ENCODE data around the gene FRMPD3. TPM values are rescaled to one million over a fixed set of nuclear protein-coding genes. Genes with fewer than 3 reads are reported as not detected.
A peak's percentile ranks its signal among the peaks of the same experiment; 100 is the strongest.
"Not testable (repeated sequence)": the region's sequence is repeated elsewhere in the genome, so short reads cannot be mapped to it uniquely, and the experiment has no call there.

The FRMPD3 gene
- total RNA-seq, 2 experiments from 2014 or later: not detected

GRCh38 chrX:107452581-107452980 lies 3.1 kb downstream of the FRMPD3 start:
- peaks cover 55% of the 10 kb centered on the region for H3K27me3 Mint-ChIP-seq
- DNase-seq (no peak), ATAC-seq (no peak)
- H3K4me3 Mint-ChIP-seq: no peak overlapping the region
- CTCF ChIA-PET: interaction anchor here (1.1 kb wide), 1 partner anchor 328 kb away, joined by 4 read pairs; no protein-coding TSS in a partner anchor
- no peaks in the 10 kb centered on the region for H3K36me3 Mint-ChIP-seq
- peaks cover 16% of the 10 kb centered on the region for H3K4me1 Mint-ChIP-seq
- no peaks in the 10 kb centered on the region for H3K9me3 Mint-ChIP-seq (ENCODE audit: low read depth)
- no peak overlapping the region for H3K27ac Mint-ChIP-seq

- no peaks in the 10 kb centered on the region for H3K36me3 Mint-ChIP-seq
- DNase-seq: peak; percentile 60
These were observed 4.8 kb downstream of the FRMPD3 start for GRCh38 chrX:107454302-107454701.

GRCh38 chrX:107457289-107457688 lies 7.8 kb downstream of the FRMPD3 start:
- no peaks in the 10 kb centered on the region for H3K9me3 Mint-ChIP-seq (ENCODE audit: low read depth)
- no peaks in the 10 kb centered on the region for H3K4me1 Mint-ChIP-seq
- CTCF ChIA-PET: no interaction called here
- DNase-seq: no peak
- no peak overlapping the region for H3K4me3 Mint-ChIP-seq
- no peak overlapping the region for H3K27ac Mint-ChIP-seq
- H3K27me3 Mint-ChIP-seq: peaks cover 28% of the 10 kb centered on the region
- no peaks in the 10 kb centered on the region for H3K36me3 Mint-ChIP-seq
- ATAC-seq: no peak

More at GRCh38 chrX:107454302-107454701, 4.8 kb downstream of the FRMPD3 start:
- Mint-ChIP-seq H3K9me3 (ENCODE audit: low read depth) (no peaks in the 10 kb centered on the region), H3K4me1 (peaks cover 13% of the 10 kb centered on the region), H3K4me3 (no peak overlapping the region), H3K27me3 (peaks cover 46% of the 10 kb centered on the region), H3K27ac (no peak overlapping the region)
- CTCF ChIA-PET: no interaction called here
- ATAC-seq: peak; percentile 85

- Mint-ChIP-seq H3K27me3 (peaks cover 6% of the 10 kb centered on the region), H3K4me1 (no peaks in the 10 kb centered on the region), H3K36me3 (no peaks in the 10 kb centered on the region), H3K9me3 (ENCODE audit: low read depth) (no peaks in the 10 kb centered on the region), H3K27ac (no peak overlapping the region), H3K4me3 (no peak overlapping the region)
- ATAC-seq (no peak), DNase-seq (no peak)
- CTCF ChIA-PET: no interaction called here
These were observed 16.6 kb downstream of the FRMPD3 start for GRCh38 chrX:107465932-107466620.

- Mint-ChIP-seq H3K27ac (no peak overlapping the region), H3K9me3 (ENCODE audit: low read depth) (no peaks in the 10 kb centered on the region), H3K27me3 (peaks cover 2% of the 10 kb centered on the region), H3K36me3 (no peaks in the 10 kb centered on the region), H3K4me1 (no peaks in the 10 kb centered on the region), H3K4me3 (no peak overlapping the region)
- ATAC-seq: no peak
- DNase-seq: no peak
- CTCF ChIA-PET: no interaction called here
These were observed 17.8 kb downstream of the FRMPD3 start for GRCh38 chrX:107467271-107467670.

GRCh38 chrX:107470198-107470597 lies 20.7 kb downstream of the FRMPD3 start:
- Mint-ChIP-seq H3K4me1 (no peaks in the 10 kb centered on the region), H3K4me3 (no peak overlapping the region), H3K27me3 (peaks cover 8% of the 10 kb centered on the region), H3K27ac (no peak overlapping the region), H3K9me3 (ENCODE audit: low read depth) (no peaks in the 10 kb centered on the region), H3K36me3 (no peaks in the 10 kb centered on the region)
- ATAC-seq: no peak
- CTCF ChIA-PET: no interaction called here
- DNase-seq: no peak

- DNase-seq (no peak), ATAC-seq (no peak)
- H3K27me3 Mint-ChIP-seq: peaks cover 8% of the 10 kb centered on the region
- H3K36me3 Mint-ChIP-seq: no peaks in the 10 kb centered on the region
- no peak overlapping the region for H3K27ac Mint-ChIP-seq
- CTCF ChIA-PET: no interaction called here
- no peak overlapping the region for H3K4me3 Mint-ChIP-seq
- no peaks in the 10 kb centered on the region for H3K9me3 Mint-ChIP-seq (ENCODE audit: low read depth)
- H3K4me1 Mint-ChIP-seq: no peaks in the 10 kb centered on the region
These were observed 21.5 kb downstream of the FRMPD3 start for GRCh38 chrX:107470971-107471370.

- CTCF ChIA-PET; H3K4me1 Mint-ChIP-seq; H3K36me3 Mint-ChIP-seq; ATAC-seq; DNase-seq; H3K9me3 Mint-ChIP-seq (ENCODE audit: low read depth); H3K4me3 Mint-ChIP-seq; H3K27ac Mint-ChIP-seq; H3K27me3 Mint-ChIP-seq: not testable (repeated sequence)
These were observed 22.0 kb downstream of the FRMPD3 start for GRCh38 chrX:107471420-107471819.

- no peaks in the 10 kb centered on the region for H3K36me3 Mint-ChIP-seq
- CTCF ChIA-PET: interaction anchor here (0.6 kb wide), 1 partner anchor 465 kb away, joined by 3 read pairs; no protein-coding TSS in a partner anchor
- peaks cover 2% of the 10 kb centered on the region for H3K4me1 Mint-ChIP-seq
- no peak overlapping the region for H3K27ac Mint-ChIP-seq
- H3K4me3 Mint-ChIP-seq: no peak overlapping the region
- no peaks in the 10 kb centered on the region for H3K9me3 Mint-ChIP-seq (ENCODE audit: low read depth)
- DNase-seq (no peak), ATAC-seq (no peak)
- peaks cover 18% of the 10 kb centered on the region for H3K27me3 Mint-ChIP-seq
These were observed 28.0 kb downstream of the FRMPD3 start for GRCh38 chrX:107477406-107477805.

GRCh38 chrX:107480272-107480671 lies 30.8 kb downstream of the FRMPD3 start:
- H3K27me3 Mint-ChIP-seq: peaks cover 17% of the 10 kb centered on the region
- H3K9me3 Mint-ChIP-seq (ENCODE audit: low read depth): no peaks in the 10 kb centered on the region
- H3K27ac Mint-ChIP-seq: no peak overlapping the region
- H3K4me3 Mint-ChIP-seq: no peak overlapping the region
- peaks cover 2% of the 10 kb centered on the region for H3K4me1 Mint-ChIP-seq
- ATAC-seq (peak; percentile 30), DNase-seq (peak; percentile 43)
- CTCF ChIA-PET: no interaction called here
- H3K36me3 Mint-ChIP-seq: no peaks in the 10 kb centered on the region

- Mint-ChIP-seq H3K4me1 (peaks cover 4% of the 10 kb centered on the region), H3K27ac (no peak overlapping the region), H3K4me3 (no peak overlapping the region), H3K9me3 (ENCODE audit: low read depth) (no peaks in the 10 kb centered on the region), H3K36me3 (no peaks in the 10 kb centered on the region), H3K27me3 (peaks cover 11% of the 10 kb centered on the region)
- ATAC-seq (no peak), DNase-seq (no peak)
- CTCF ChIA-PET: no interaction called here
These were observed 32.6 kb downstream of the FRMPD3 start for GRCh38 chrX:107482046-107482445.

- Mint-ChIP-seq H3K4me3 (no peak overlapping the region), H3K4me1 (peaks cover 4% of the 10 kb centered on the region), H3K36me3 (no peaks in the 10 kb centered on the region), H3K27ac (no peak overlapping the region), H3K27me3 (peaks cover 14% of the 10 kb centered on the region), H3K9me3 (ENCODE audit: low read depth) (no peaks in the 10 kb centered on the region)
- CTCF ChIA-PET: no interaction called here
- no peak for DNase-seq
- ATAC-seq: no peak
These were observed 34.7 kb downstream of the FRMPD3 start for GRCh38 chrX:107484002-107484726.

GRCh38 chrX:107485013-107485412 lies 35.6 kb downstream of the FRMPD3 start:
- CTCF ChIA-PET: no interaction called here
- H3K36me3 Mint-ChIP-seq: no peaks in the 10 kb centered on the region
- H3K4me3 Mint-ChIP-seq: no peak overlapping the region
- no peaks in the 10 kb centered on the region for H3K9me3 Mint-ChIP-seq (ENCODE audit: low read depth)
- H3K4me1 Mint-ChIP-seq: peaks cover 4% of the 10 kb centered on the region
- ATAC-seq (no peak), DNase-seq (no peak)
- no peak overlapping the region for H3K27ac Mint-ChIP-seq
- peaks cover 14% of the 10 kb centered on the region for H3K27me3 Mint-ChIP-seq

GRCh38 chrX:107493141-107493540 lies 43.7 kb downstream of the FRMPD3 start:
- H3K4me1 Mint-ChIP-seq: no peaks in the 10 kb centered on the region
- H3K4me3 Mint-ChIP-seq: no peak overlapping the region
- CTCF ChIA-PET: no interaction called here
- H3K36me3 Mint-ChIP-seq: no peaks in the 10 kb centered on the region
- peaks cover 8% of the 10 kb centered on the region for H3K27me3 Mint-ChIP-seq
- H3K9me3 Mint-ChIP-seq (ENCODE audit: low read depth): no peaks in the 10 kb centered on the region
- DNase-seq: no peak
- no peak overlapping the region for H3K27ac Mint-ChIP-seq
- ATAC-seq: no peak
